K562 (cell line): ENCODE data around the gene GRIK1. TPM values are rescaled to one million over a fixed set of nuclear protein-coding genes. Genes with fewer than 3 reads are reported as not detected.

Source experiments
- BRD4 ChIP-seq: fragments of 200-600 bp; sonication (generic); IDR thresholded peaks from 2 replicates; pipeline ENCODE4 v1.6.1; 2017; ENCODE audit warnings: inconsistent platforms
- CBX3 ChIP-seq, 2 experiments: IDR thresholded peaks; 1 replicate in 1 of 2; 2 replicates in 1 of 2; pipeline ENCODE4 v1.6.1; 2012; ENCODE audit warnings: inconsistent platforms in 2 of 2, low read length in 2 of 2, borderline replicate concordance in 1 of 2, control low read depth in 1 of 2
- CREB3 ChIP-seq: fragments of 450-650 bp; conservative IDR thresholded peaks from 2 replicates; pipeline ENCODE4 v1.6.1; 2016; ENCODE audit warnings: missing genetic modification characterization, low read depth, mild to moderate bottlenecking, missing compliant biosample characterization, moderate library complexity
- FIP1L1 ChIP-seq: fragments of 200-400 bp; formaldehyde crosslinking; IDR thresholded peaks from 2 replicates; pipeline ENCODE4 v1.6.1; 2018; ENCODE audit warnings: mild to moderate bottlenecking, low read depth, low read length; ENCODE audit not compliant: poor library complexity, severe bottlenecking
- PML ChIP-seq: IDR thresholded peaks from 2 replicates; pipeline ENCODE4 v1.6.1; 2012; ENCODE audit warnings: low read length, inconsistent platforms
- polyA plus RNA-seq, 8 experiments: library from polyadenylated mRNA; depleted of rRNA in 4 of 8; stranded (reverse) in 5 of 8; unstranded in 3 of 8; fragments of >200 nt; fragmentation: Nextera tagmentation in 2 of 8; fragmentation: Illumina TruSeq in 1 of 8; extraction: Ambion mirVana in 2 of 8; extraction: Trizol in 1 of 8; gene quantifications; 2 replicates each; pipeline versions ENCODE4 v1.2.1 to v1.2.3, GENCODE V29; 2011 to 2014; ENCODE audit warnings: inconsistent platforms in 1 of 8, missing spikeins in 1 of 8
- total RNA-seq, 7 experiments: library from RNA; depleted of rRNA in 6 of 7; stranded (reverse); fragments of >200 nt in 6 of 7; fragmentation: Illumina TruSeq in 2 of 7; extraction: Trizol in 2 of 7; gene quantifications; 2 replicates each; pipeline versions ENCODE4 v1.2.1 to v1.2.3, GENCODE V29; 2011 to 2021; ENCODE audit warnings: low replicate concordance in 1 of 7
- TF ChIP-seq, protein P1 (sequence below): fragments of 250-450 bp; sonication (Bioruptor Pico); IDR thresholded peaks from 2 replicates; pipeline ENCODE4 v1.4.0; 2020; ENCODE audit warnings: mild to moderate bottlenecking, moderate library complexity, borderline replicate concordance

Gene GRIK1
- total and polyA plus RNA-seq, 9 of the 15 experiments (the other 6 are each of a cell fraction or from before 2014, with no cell fraction given) = 0.17 to 2.8 (median 0.53) TPM

DNA sequence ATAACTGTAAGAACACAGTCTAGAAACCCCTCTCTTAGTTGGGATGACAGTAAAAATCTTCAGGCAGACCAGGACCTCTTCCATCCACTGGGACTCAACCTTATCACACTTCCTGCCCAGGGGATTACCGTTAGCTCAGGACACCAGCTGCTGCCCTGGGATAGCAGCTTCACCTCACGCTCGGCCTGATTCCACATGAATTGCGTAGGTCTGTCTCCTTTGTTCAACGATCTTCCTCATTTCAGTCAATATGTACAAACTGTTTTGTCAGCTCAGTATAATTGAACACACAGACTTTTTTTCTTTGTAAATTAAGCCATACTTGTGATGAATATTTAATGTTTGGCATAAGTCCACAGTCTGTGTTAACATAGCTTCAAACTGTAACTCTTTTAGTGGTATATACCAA lies 290.4 kb downstream of the GRIK1 start (continued):
- TF ChIP-seq, protein P1, sequence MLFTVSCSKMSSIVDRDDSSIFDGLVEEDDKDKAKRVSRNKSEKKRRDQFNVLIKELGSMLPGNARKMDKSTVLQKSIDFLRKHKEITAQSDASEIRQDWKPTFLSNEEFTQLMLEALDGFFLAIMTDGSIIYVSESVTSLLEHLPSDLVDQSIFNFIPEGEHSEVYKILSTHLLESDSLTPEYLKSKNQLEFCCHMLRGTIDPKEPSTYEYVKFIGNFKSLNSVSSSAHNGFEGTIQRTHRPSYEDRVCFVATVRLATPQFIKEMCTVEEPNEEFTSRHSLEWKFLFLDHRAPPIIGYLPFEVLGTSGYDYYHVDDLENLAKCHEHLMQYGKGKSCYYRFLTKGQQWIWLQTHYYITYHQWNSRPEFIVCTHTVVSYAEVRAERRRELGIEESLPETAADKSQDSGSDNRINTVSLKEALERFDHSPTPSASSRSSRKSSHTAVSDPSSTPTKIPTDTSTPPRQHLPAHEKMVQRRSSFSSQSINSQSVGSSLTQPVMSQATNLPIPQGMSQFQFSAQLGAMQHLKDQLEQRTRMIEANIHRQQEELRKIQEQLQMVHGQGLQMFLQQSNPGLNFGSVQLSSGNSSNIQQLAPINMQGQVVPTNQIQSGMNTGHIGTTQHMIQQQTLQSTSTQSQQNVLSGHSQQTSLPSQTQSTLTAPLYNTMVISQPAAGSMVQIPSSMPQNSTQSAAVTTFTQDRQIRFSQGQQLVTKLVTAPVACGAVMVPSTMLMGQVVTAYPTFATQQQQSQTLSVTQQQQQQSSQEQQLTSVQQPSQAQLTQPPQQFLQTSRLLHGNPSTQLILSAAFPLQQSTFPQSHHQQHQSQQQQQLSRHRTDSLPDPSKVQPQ (CRISPR knock-in tag) = 0 out of 2 replicates have a peak, but pooled peaks have one; percentile 20
- TF ChIP-seq CBX3 (IDR thresholded peaks at IDR 0.05; ENCODE audit: borderline replicate concordance in 1 of 2, low read length in 2 of 2) (peak in 1 of 2 experiments; percentile 71; a peak in 1 of 3 replicates), BRD4 (peak; percentile 32; the same call in 1 of the 2 replicates), FIP1L1 (no peak), CREB3 (0 out of 2 replicates have a peak, but pooled peaks have one; percentile 31), PML (peak; percentile 88)
- TF ChIP-seq, all 486 proteins: peak for 165
